Sigmoid colon (tissue), 7 donors: ENCODE results near the gene KCNK1. TPM values are rescaled to one million over a fixed set of nuclear protein-coding genes. Genes with fewer than 3 reads are reported as not detected.

Source experiments
- DNase-seq: peaks from one replicate; pipeline ENCODE4 v3.0.0-alpha.2; 2019
- H3K27ac ChIP-seq, 4 donors: fragments of 200-600 bp; sonication (generic); one replicate each; pipeline ENCODE4 v1.5.1; 2016 to 2019; ENCODE audit warnings: mild to moderate bottlenecking in 1 of 4
- H3K27me3 ChIP-seq, 3 donors: fragments of 200-600 bp; sonication (generic); one replicate each; pipeline ENCODE4 v1.5.1; 2019; ENCODE audit warnings: mild to moderate bottlenecking in 1 of 3
- H3K36me3 ChIP-seq, 4 donors: fragments of 200-600 bp; sonication (generic); one replicate each; pipeline ENCODE4 v1.5.1; 2016 to 2019
- H3K4me1 ChIP-seq, 4 donors: fragments of 200-600 bp; sonication (generic); one replicate each; pipeline ENCODE4 v1.5.1; 2017 to 2019
- H3K4me3 ChIP-seq, 4 donors: fragments of 200-600 bp; sonication (generic); one replicate each; pipeline ENCODE4 v1.5.1; 2017 to 2019; ENCODE audit warnings: mild to moderate bottlenecking in 2 of 4, moderate library complexity in 1 of 4
- H3K9me3 ChIP-seq, 4 donors: fragments of 200-600 bp in 3 of 4; sonication (generic) in 3 of 4; one replicate each; pipeline versions ENCODE4 v1.5.1 to v1.6.1; 2013 to 2019
- EP300 ChIP-seq, 4 donors: sonication (generic); formaldehyde crosslinking; IDR thresholded peaks; one replicate each; pipeline ENCODE4 v1.6.1; 2017; ENCODE audit warnings: antibody characterized with exemption in 4 of 4
- POLR2A ChIP-seq, 2 donors: fragments of 450-650 bp; IDR thresholded peaks; one replicate each; pipeline ENCODE4 v1.6.1; 2016; ENCODE audit warnings: antibody characterized with exemption in 2 of 2, mild to moderate bottlenecking in 2 of 2, moderate library complexity in 2 of 2
- POLR2AphosphoS5 ChIP-seq, 4 donors: sonication (generic); formaldehyde crosslinking; IDR thresholded peaks; one replicate each; pipeline ENCODE4 v1.6.1; 2017; ENCODE audit warnings: antibody characterized with exemption in 4 of 4
- WGBS, 2 donors: extraction: QIAGEN DNeasy Blood & Tissue Kit; methylation state at CpG; one replicate each; pipeline ENCODE4 v1.1.7; 2013; 5-methylcytosine and 5-hydroxymethylcytosine counted together
- intact Hi-C: fragments of 100-400 bp; cut with DNase I; formaldehyde crosslinking; loops from one replicate; pipeline ENCODE4 v1.15.1; 2023
- polyA plus RNA-seq, 3 donors: library from polyadenylated mRNA; stranded (reverse); fragments of 200-250 nt; gene quantifications; one replicate each; pipeline ENCODE4 v1.2.3, GENCODE V29; 2013
- total RNA-seq, 4 donors: library from RNA; depleted of rRNA; stranded (reverse); fragments of >200 nt; gene quantifications; one replicate each; pipeline ENCODE4 v1.1.0, GENCODE V29; 2016
- TF ChIP-seq, protein P1 (sequence below), 4 experiments: fragments of 450-650 bp in 3 of 4; fragments of 200-600 bp in 1 of 4; IDR thresholded peaks; one replicate each; pipeline ENCODE4 v1.5.1; 2016 to 2019; ENCODE audit warnings: antibody characterized with exemption in 4 of 4, mild to moderate bottlenecking in 3 of 4, moderate library complexity in 2 of 4
- donor health status: healthy with polysubstance abuse.
- donor health status: Bipolar disorder and iron deficiency.
- donor health status: healthy.

KCNK1 gene
- total and polyA plus RNA-seq, 7 donors = 0.95 to 26.8 (median 12.8) TPM; not detected in 1

DNA sequence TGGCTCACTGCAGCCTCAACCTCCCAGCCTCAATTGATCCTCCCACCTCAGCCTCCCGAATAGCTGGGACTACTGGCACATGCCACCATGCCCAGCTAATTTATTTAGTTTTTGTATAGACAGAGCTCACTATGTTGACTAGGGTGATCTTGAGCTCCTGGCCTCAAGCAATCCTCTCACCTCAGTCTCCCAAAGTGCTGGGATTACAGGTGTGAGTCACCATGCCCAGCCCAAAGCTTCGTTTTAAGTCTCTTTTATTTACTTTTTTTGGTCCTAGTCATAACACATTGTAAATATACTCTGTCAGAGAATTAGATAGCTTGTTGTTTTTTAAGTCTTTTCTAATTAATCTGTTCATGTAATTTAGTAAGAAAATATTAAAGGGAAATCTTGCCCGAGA, 42.8 kb downstream of the KCNK1 start:
- 64 to 82% methylated on average over 3 of the region's 3 CpGs for WGBS, 2 donors
- H3K4me1 ChIP-seq = no peaks in the 10 kb centered on the region
- H3K27ac ChIP-seq = no peak overlapping the region
- H3K27me3 ChIP-seq = no peaks in the 10 kb centered on the region
- no peaks in the 10 kb centered on the region for H3K9me3 ChIP-seq
- TF ChIP-seq POLR2AphosphoS5 (IDR thresholded peaks at IDR 0.05) (no peak), EP300 (IDR thresholded peaks at IDR 0.05) (no peak), POLR2A (IDR thresholded peaks at IDR 0.05) (no peak)
- TF ChIP-seq, protein P1, sequence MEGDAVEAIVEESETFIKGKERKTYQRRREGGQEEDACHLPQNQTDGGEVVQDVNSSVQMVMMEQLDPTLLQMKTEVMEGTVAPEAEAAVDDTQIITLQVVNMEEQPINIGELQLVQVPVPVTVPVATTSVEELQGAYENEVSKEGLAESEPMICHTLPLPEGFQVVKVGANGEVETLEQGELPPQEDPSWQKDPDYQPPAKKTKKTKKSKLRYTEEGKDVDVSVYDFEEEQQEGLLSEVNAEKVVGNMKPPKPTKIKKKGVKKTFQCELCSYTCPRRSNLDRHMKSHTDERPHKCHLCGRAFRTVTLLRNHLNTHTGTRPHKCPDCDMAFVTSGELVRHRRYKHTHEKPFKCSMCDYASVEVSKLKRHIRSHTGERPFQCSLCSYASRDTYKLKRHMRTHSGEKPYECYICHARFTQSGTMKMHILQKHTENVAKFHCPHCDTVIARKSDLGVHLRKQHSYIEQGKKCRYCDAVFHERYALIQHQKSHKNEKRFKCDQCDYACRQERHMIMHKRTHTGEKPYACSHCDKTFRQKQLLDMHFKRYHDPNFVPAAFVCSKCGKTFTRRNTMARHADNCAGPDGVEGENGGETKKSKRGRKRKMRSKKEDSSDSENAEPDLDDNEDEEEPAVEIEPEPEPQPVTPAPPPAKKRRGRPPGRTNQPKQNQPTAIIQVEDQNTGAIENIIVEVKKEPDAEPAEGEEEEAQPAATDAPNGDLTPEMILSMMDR (IDR thresholded peaks at IDR 0.05) = no peak
- DNase-seq = no peak
- no peaks in the 10 kb centered on the region for H3K36me3 ChIP-seq
- no peak overlapping the region for H3K4me3 ChIP-seq
- intact Hi-C loops = no loop called here

DNA sequence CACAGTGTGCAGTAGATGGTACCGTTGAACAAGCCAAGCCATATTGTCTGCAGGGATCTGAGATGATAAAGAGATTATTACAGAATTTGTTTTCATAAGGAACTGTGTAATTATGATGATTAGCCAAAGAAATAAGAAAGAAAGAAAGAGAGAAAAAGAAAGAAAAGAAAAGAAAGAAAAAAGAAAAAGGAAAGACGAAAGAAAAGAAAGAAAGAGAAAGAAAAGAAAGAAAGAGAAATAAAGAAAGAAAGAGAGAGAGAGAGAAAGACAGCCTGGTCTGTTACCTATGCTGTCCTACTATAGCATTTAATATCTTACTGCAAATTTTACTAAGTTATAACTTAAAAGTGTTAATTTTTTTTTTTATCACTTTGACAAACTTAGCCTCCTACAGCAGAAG, 43.6 kb downstream of the KCNK1 start:
- no peak for DNase-seq
- no peaks in the 10 kb centered on the region for H3K27me3 ChIP-seq
- H3K4me1 ChIP-seq = no peaks in the 10 kb centered on the region
- no peak overlapping the region for H3K27ac ChIP-seq
- H3K9me3 ChIP-seq = no peaks in the 10 kb centered on the region
- WGBS, 2 donors = 93 to 95% methylated on average over 2 of the region's 2 CpGs
- TF ChIP-seq, protein P1 (IDR thresholded peaks at IDR 0.05) = no peak
- TF ChIP-seq POLR2A (IDR thresholded peaks at IDR 0.05) (no peak), POLR2AphosphoS5 (IDR thresholded peaks at IDR 0.05) (no peak), EP300 (IDR thresholded peaks at IDR 0.05) (no peak)
- intact Hi-C loops = no loop called here
- no peak overlapping the region for H3K4me3 ChIP-seq
- no peaks in the 10 kb centered on the region for H3K36me3 ChIP-seq

DNA sequence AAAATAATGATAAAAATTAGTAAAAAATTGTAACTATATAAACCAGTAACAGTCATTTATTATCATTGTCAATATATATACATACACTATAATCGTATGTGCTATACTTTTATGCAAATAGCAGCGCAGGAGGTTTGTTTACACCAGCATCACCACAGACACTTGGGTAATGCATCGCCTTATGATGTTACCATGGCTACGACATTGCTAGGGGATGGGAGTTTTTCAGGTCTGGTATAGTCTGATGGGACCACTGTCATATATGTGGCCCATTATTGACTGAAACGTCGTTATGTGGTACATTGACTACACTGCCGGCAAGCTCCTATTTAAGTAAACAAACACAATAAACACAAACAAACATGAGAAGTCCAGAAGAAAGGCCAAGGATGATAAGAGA, 45.6 kb downstream of the KCNK1 start:
- no peak for TF ChIP-seq POLR2A (IDR thresholded peaks at IDR 0.05)
- no peak for TF ChIP-seq EP300 (IDR thresholded peaks at IDR 0.05)
- no peak for TF ChIP-seq POLR2AphosphoS5 (IDR thresholded peaks at IDR 0.05)
- TF ChIP-seq, protein P1 (IDR thresholded peaks at IDR 0.05) = no peak
- H3K4me3 ChIP-seq = no peak overlapping the region
- H3K36me3 ChIP-seq = no peaks in the 10 kb centered on the region
- WGBS, 2 donors = 92 to 94% methylated on average over 7 of the region's 7 CpGs
- no peak for DNase-seq
- H3K9me3 ChIP-seq = no peaks in the 10 kb centered on the region
- H3K4me1 ChIP-seq = no peaks in the 10 kb centered on the region
- no peaks in the 10 kb centered on the region for H3K27me3 ChIP-seq
- intact Hi-C loops = no loop called here
- H3K27ac ChIP-seq = no peak overlapping the region

DNA sequence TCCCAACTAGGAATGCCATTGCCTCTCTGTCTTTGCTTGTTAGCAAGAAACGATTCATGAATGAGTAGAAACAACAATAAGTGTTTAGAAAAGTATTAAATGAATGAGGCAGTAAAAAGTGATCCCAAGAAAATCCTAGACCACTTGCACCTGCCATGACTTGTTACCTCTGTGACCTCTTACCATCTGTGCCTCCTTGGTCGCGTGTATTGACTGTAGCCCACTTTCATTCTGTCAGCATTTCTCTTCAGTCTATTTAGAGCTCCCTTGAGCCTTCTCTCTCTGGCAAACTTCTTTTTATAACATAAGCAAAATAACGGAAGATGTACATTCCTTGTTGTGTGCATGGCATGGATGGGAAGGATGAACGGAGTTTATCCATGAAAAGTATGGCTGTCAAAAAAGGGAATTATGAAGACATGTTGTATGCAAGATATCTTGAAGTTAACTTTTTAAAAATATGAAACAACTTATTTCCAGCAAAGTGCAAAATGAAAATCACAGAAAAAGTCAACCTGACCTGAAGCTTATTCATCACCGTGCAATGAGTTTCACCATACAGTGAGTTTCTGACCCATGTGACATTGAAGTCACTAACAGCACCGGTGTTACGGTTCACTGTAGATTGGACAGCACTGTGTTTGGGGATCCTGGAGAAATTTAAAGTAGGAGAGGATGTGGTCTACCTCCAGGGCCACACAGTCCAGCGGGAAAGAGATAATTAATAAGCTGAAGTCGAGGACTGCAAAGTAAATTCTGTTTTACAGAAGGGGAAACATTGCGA, 47.7 kb downstream of the KCNK1 start:
- TF ChIP-seq POLR2AphosphoS5 (IDR thresholded peaks at IDR 0.05) (no peak), POLR2A (IDR thresholded peaks at IDR 0.05) (no peak), EP300 (IDR thresholded peaks at IDR 0.05) (no peak)
- TF ChIP-seq, protein P1 (IDR thresholded peaks at IDR 0.05) = no peak
- intact Hi-C loops = no loop called here
- no peak for DNase-seq
- H3K27me3 ChIP-seq = no peaks in the 10 kb centered on the region
- H3K4me3 ChIP-seq = no peak overlapping the region
- H3K27ac ChIP-seq = no peak overlapping the region
- no peaks in the 10 kb centered on the region for H3K9me3 ChIP-seq
- WGBS, 2 donors = 92 to 94% methylated on average over 11 of the region's 11 CpGs
- H3K36me3 ChIP-seq = no peaks in the 10 kb centered on the region
- no peaks in the 10 kb centered on the region for H3K4me1 ChIP-seq
